GM21723 (cell line): ENCODE measurements around the gene SHISA4.
"Not testable (repeated sequence)": the region's sequence is repeated elsewhere in the genome, so short reads cannot be mapped to it uniquely, and the experiment has no call there.

Experiments
- ATAC-seq: cut with Tn5 transposase; IDR thresholded peaks from one replicate; pipeline ENCODE4 v1.9.1; 2021; ENCODE audit warnings: mild to moderate bottlenecking, moderate library complexity; ENCODE audit not compliant: unreplicated experiment

SHISA4 gene, protein sequence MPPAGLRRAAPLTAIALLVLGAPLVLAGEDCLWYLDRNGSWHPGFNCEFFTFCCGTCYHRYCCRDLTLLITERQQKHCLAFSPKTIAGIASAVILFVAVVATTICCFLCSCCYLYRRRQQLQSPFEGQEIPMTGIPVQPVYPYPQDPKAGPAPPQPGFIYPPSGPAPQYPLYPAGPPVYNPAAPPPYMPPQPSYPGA

DNA sequence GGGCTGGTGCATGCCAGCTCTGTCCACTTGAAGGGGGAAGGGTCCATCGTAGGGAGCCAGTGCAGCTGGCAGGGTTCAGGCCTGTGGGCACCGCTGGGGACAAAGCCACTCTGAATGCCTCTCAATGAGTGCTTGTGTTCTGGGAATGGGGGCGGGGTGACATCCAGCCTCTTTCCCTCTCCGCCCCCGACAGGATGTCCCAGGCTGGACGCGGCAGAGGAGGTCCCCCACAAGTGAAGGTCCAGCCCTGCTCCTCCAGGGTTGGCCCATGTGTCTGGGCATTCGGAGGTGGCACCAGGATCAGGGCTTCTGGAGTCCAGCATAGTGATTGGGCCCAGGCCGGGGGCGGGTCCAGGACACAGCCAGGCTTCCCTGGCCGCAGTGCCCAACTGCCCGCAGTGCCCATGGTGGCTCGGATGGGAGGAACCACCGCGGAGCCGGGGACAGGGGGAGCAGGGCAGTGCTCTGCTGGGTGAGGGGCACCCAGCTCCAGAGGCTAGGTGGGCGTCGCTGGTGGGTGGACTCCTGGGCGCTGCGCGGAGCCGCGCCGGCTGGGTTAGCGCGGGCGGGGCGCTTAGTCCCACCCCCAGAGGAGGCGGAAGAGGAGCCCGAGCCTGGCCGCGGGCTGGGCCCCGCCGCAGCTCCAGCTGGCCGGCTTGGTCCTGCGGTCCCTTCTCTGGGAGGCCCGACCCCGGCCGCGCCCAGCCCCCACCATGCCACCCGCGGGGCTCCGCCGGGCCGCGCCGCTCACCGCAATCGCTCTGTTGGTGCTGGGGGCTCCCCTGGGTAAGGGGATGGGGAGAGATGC lies at the start of gene SHISA4:
Gene SHISA4 (plus strand): TSS at position 617 of the 808 bp plus-strand sequence. CDS start 97 bp downstream, at position 714.
- ATAC-seq: no peak

DNA sequence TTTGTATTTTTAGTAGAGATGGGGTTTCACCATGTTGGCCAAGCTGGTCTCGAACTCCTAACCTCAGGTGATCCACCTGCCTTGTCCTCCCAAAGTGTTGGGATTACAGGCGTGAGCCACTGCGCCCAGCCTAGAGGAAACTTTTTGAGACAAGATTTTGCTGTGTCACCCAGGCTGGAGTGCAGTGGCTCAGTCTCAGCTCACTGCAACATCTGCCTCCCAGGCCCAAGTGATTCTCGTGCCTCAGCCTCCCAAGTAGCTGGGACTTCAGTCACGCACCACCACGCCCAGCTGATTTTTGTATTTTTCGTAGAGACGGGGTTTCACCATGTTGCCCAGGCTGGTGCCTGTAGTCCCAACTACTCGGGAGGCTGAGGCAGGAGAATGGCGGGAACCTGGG lies 49.6 kb upstream of the SHISA4 start:
- not testable (repeated sequence) for ATAC-seq

DNA sequence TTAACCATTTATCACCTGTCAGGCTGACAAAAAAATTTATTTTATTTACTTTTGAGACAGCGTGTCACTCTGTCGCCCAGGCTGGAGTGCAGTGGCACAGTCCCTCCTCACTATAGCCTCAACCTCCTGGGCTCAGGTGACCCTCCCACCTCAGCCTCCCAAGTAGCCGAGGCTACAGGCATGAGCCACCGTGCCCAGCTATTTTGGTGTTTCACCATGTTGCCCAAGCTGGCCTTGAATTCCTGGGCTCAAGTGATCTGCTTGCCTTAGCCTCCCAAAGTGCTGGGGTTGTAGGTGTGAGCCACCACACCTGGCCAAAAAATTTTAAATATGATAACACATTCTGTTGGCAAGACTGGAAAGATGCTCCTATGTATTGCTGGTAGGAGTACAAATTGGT lies 48.6 kb upstream of the SHISA4 start:
- no peak for ATAC-seq

DNA sequence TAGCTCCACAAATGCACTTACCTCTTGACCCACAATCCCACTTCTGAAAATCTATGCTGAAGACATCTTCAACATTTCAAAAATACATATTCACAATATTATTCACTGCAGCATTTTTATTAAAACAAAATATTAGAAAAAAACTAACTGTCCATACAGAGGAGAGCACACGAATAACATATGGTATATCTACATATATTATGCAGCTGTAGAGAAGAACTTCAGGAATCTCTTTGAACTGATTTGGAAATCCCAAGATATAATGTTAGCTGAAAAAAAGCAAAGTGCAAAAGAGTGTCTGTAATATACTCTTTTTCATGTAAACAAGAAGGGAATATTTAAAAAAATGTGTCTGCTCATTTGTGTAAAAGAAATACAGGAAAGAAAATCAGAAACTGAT lies 48.2 kb upstream of the SHISA4 start:
- no peak for ATAC-seq

DNA sequence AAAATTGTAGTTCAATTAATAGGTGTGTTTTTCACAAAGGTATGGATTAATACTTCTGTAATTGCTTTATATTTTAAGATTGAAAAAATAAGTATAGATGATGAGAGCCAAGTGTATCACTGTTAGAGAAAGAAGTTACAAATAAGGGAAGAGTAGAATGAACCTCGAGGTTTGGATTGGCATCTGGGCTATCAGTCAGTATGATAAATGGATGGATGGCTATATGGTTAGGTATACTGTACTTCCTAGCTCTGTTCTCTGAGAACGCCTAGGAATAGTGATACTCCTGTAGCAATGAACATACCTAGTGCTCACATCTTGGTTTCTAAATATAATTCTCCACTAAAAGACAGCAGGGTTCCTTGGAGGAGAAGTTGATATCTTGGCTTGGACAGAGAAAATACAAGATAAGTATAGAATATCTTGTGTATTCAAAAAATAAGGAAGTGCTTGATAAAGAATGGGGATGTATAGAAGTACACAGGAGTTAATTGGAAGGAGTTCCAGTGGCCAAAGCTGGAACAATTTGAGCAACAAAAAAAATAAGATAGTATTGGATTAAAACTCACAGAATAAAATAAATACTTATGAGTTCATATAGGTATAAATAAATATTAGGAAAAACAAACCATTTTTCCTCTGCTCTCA lies 47.3 kb upstream of the SHISA4 start:
- no peak for ATAC-seq

DNA sequence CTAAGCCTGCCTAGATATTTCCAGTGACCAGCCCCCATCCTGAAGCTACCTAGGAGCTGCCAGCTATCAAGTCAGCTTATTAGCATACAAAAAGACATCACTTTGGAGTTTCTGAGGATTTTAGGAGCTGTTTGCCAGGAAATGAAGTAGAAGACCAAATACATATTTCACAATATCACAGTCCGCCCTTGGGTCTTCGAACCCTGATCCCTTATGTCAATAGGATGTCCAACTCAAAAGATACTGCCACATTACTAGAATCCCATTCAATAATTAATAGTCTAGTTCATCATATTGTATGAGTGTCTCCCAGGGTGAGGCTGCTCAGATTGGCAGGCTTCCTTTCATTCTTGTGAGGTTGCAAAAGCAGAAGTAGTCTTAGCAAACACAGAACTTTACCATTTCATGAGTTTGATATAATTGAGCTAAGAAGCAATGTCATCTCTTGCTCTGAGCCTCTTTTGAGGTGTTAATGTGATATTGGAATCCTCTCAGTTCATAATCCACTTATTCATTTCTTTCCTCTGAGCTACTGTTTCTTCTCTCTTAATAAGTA lies 46.1 kb upstream of the SHISA4 start:
- no peak for ATAC-seq

DNA sequence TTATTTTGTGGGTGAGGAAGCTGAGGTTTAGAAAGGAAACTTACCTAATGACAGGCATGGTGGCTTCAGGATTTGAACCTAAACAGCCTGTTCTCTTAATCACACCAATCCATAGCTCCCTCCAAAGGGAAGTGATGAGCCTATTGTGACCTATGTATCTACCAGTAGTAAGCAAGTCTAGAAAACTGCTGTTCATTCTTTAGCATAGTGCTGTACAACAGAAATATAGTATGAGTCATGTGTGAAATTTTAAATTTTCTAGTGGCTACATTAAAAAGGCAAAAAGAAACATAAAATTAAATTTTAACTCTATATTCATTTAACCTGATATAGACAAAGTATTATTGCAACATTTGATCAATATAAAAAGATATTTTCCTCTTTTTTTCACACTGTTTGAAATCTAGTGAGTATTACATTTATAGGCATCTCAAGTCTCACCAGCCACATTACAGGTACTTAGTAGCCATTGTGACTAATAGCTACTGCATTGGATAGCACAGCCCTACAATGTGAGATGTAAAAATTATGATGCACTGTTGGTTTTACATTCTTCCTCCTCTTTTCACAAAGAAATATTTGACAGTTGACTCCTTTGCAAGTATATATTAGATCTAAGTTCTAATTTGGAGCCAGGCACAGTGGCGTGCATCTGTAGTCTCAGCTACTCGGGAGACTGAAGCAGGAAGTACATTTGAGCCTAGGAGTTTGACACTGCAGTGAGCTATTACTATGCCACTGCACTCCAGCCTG lies 43.2 kb upstream of the SHISA4 start:
- ATAC-seq: no peak

DNA sequence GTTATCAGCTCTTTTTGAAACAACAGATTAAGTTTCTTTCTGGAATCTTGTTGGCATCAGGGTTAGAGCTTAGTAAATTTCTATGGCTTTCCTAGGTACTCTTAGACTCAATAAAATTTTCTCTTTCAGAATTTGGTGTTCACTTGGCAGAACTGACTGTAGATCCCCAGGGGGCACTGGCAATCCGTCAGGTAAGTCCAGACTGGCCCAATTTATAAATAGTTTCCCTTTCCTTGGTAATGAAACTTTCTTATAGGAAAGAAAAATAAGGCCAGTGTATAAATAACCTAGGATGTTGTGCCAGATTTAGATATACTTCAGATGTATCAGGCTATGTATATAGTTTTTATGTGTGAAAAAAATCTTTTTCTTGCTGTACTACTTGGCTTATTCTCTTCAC lies 41.5 kb upstream of the SHISA4 start:
- no peak for ATAC-seq

DNA sequence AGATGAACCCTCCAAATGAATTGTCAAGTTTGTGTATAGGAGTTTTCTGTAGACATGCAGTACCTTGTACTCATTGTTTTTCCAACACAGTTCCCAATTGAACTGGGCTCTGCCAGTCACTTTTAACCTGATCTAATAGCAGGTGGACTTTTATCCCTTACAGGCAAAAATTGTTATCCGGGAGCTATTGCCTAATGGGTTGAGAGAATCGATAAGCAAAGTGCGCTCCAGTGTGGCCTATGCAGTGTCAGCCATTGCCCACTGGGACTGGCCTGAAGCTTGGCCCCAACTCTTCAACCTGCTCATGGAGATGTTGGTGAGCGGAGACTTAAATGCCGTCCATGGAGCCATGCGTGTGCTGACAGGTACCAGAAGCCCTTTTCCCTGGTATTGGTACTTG lies 40.5 kb upstream of the SHISA4 start:
- no peak for ATAC-seq

DNA sequence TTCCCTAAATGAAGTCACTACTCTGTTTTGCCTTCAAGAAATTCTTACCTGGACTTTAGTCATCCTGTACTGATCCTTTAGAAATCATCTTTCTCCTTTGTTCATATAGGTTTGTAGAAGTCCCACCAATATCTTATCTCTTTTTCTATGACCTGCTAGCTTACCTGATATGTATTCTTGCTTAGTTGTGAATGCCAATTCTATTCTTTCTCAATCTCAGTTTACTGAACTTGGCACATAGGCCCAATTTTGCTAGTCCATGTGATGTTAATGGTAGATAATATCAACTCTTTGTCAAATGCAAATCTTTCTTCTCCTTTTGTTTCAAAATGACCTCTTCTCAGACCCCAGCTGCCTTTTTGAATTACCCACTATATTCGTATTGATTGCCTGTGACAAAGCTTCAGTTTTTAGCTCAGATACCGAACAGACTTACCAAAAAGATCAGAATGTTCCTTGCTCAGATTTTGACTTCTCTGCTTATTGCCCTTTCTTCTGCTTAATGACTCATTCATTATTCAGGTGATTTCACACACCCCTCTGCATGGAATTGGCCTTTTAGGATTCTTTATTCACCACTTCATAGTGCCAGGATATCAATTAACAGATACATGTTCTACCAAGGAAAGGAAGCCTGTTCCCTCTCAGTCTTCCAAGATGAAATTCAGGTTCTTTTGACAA lies 39.2 kb upstream of the SHISA4 start:
- ATAC-seq: no peak

DNA sequence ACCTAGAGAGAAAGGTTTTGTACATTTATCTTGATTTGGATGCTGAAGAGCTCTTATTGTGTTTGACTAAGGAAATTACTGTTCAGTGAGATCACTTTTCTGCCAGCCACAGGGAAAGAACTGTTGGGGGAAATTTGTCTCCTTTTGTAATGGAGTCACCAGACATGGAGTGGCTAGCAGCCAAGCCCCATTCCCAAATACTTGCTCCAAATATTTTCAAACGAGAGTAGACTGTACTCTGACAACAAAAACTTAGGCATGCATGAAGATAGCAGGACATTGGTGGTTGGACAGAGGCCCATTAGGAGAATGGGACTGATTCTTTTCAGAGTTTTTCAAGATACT lies 38.7 kb upstream of the SHISA4 start:
- ATAC-seq: no peak

DNA sequence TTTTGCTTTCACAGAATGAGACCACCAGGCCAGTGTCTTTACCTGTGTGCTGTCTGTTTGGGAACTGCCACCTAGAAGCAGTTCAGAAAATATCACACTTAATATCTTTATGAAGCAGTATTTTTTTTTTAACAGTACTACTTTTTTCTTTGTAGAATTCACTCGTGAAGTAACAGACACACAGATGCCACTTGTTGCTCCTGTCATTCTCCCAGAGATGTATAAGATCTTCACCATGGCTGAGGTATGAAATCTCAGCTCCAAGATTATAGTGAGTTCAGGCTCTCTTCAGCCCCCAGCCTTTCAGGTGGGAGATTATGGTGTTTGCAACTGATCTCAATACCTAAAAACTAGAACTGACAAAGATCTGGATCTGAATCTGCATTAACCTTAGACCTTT lies 36.7 kb upstream of the SHISA4 start:
- no peak for ATAC-seq

DNA sequence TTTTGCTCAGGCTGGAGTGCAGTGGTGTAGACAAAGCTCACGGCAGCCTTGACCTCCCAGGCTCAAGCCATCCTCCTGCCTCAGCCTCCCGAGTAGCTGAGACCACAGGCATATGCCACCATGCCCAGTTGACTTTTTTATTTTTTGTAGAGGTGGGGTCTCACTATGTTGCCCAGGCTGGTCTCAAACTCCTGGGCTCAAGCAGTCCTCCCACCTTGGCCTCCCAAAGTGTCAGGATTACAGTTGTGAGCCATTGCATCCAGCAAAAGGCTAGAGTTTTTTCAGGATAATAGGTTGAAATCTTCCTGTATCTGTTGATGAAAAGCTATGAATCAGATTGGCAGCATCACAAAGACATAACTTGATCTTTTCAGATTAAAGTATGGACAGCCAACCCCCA lies 32.0 kb upstream of the SHISA4 start:
- ATAC-seq: not testable (repeated sequence)

DNA sequence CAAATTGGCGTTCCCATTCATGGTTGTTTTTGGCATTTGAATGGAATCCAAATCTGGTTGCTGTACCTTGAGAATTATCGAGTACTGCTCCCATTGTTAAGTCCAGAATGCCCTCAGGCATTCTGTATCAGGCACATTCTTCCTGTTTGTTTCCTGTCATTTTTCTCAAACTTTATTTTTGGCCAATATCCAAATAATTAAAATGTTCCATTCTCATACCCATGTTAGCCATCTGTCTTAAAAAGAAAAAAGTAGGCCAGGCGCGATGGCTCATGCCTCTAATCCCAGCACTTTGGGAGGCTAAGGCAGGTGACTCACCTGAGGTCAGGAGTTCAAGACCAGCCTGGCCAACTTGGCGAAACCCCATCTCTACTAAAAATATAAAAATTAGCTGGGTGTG lies 29.3 kb upstream of the SHISA4 start:
- ATAC-seq: no peak

DNA sequence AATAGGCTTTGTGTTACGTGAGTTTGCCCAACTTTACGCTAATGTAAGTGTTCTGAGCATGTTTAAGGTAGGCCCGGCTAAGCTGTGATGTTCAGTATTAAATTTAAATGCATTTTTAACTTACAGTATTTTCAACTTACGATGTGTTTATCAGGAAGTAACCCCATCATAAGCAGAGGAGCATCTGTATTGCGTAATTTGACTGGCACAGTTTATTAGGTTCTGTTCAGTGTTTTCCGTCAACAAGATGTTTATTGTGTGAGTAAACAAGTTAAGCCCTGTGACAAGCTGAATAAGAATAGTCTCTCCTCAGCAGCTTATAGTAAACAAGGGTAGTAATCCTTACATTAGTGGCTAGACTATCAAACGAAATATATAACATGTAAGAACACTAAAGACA lies 27.2 kb upstream of the SHISA4 start:
- no peak for ATAC-seq

DNA sequence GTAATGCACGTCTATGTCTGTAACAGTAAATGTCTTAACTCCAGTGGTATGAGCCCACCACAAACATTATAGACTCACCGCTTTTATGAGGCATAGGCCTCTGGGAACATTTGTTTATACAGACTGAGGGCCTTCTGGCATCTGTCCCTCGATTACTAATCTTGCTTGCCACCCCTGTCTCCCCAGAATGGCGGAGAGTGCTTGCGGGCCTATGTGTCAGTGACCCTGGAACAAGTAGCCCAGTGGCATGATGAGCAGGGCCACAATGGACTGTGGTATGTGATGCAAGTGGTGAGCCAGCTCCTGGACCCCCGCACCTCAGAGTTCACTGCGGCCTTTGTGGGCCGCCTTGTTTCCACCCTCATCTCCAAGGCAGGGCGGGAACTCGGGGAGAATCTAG lies 18.3 kb upstream of the SHISA4 start:
- no peak for ATAC-seq

DNA sequence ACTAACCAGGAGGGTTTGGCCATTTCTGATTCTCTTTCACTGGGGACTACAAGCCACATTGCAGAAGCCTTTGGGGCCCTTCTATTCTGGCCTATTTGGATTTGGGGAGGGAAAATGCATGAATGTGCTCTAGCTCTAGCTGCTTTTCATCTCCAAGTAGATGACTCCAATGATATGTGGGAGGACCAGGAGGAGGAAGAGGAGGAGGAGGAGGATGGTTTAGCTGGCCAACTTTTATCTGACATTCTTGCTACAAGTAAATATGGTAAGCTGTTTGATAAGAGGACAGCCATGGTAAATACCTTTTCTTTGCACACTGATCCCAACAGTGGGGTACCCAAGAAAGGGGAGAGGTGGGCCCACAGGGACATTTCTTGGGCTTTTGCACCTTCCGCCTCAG lies 14.0 kb upstream of the SHISA4 start:
- ATAC-seq: no peak

DNA sequence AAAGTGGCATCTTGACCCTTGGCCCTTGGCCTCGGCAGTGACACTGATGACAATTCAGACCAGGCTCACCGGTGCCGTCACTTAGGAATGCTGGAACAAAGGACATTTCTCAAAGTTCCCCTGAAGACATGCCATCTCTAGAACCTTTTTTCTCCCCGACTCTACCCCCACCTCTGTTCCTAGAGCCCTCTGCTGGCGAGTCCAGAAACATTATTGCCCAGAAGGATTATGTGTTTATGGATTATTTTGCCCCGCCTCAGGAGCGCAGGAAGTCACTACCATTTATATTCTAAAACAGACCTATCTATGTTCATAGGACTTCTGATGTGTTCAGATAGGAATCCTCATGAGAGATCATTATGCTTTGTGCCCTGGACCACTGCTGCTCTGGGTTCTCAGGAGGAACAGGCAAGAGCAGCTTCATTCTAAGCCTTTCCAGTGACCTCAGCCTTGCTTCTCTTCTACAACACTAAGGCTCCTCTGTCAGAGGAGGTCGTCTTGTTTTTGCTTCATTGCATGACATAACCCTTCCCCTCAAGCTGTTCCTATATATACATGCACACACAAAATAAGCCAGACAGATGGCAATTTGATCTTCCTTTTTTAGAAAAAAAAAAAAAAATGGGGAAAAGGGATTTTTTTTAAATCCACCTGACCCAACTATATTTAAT lies 12.4 kb upstream of the SHISA4 start:
- ATAC-seq: no peak

DNA sequence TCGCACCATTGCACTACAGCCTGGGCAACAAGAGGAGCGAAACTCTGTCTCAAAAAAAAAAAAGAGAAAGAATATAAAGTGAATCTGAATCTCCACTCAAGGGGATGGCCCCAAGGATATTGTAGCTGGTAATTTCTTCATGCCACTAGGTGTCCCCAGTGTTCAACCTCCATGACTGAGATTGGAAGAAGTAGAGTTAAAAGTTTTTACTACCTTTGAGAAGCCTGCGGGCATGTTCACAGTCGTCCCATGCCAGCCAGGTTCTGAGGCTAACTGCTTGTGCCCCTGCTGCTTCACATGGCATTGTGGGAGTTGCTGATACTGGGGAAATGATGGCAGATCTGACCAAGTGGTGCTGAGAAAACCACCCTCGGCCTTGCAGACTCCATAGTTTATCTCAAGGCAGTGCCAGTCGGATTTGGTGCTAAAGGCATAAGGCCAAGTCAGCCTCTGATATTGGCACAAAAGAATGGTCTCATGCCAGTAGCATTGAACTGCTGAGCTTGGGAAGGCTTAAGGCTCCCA lies 10.8 kb upstream of the SHISA4 start:
- ATAC-seq: no peak
